ENCODE data around the gene ACTR5.

The ACTR5 gene

GRCh38 chr20:38748097-38748860 lies at the start of gene ACTR5:
Gene ACTR5, plus strand, starts transcription at chr20:38748460. Its CDS starts 19 bp downstream, at chr20:38748479.
- DNase-seq = peak; percentile 98

GRCh38 chr20:38698541-38698940 lies 49.7 kb upstream of the ACTR5 start:
- no peak for DNase-seq

GRCh38 chr20:38700141-38700540 lies 48.1 kb upstream of the ACTR5 start:
- no peak for DNase-seq

- no peak for DNase-seq
Observed at GRCh38 chr20:38700926-38701325, 47.3 kb upstream of the ACTR5 start.

- no peak for DNase-seq
Observed at GRCh38 chr20:38703526-38703925, 44.7 kb upstream of the ACTR5 start.

GRCh38 chr20:38704136-38704535 lies 44.1 kb upstream of the ACTR5 start:
- DNase-seq = no peak

GRCh38 chr20:38706509-38706908 lies 41.8 kb upstream of the ACTR5 start:
- DNase-seq = no peak

GRCh38 chr20:38714308-38714707 lies 34.0 kb upstream of the ACTR5 start:
- no peak for DNase-seq

- DNase-seq = no peak
Observed at GRCh38 chr20:38715646-38716045, 32.6 kb upstream of the ACTR5 start.

- DNase-seq = no peak
Observed at GRCh38 chr20:38722683-38723016, 25.6 kb upstream of the ACTR5 start.

GRCh38 chr20:38723017-38723847 lies 25.0 kb upstream of the ACTR5 start:
- DNase-seq = no peak

GRCh38 chr20:38723848-38724625 lies 24.2 kb upstream of the ACTR5 start, which contains the start of gene SLC32A1:
Gene SLC32A1, plus strand, starts transcription at chr20:38724486. Its CDS starts 239 bp downstream, at chr20:38724725.
- DNase-seq = no peak

- no peak for DNase-seq
Observed at GRCh38 chr20:38724626-38725147, 23.6 kb upstream of the ACTR5 start.

GRCh38 chr20:38725148-38725901 lies 22.9 kb upstream of the ACTR5 start:
- DNase-seq = no peak

- DNase-seq = peak; percentile 39
Observed at GRCh38 chr20:38725931-38726803, 22.1 kb upstream of the ACTR5 start.

- peak; percentile 51 for DNase-seq
Observed at GRCh38 chr20:38726804-38727606, 21.3 kb upstream of the ACTR5 start.

- no peak for DNase-seq
Observed at GRCh38 chr20:38727607-38728190, 20.6 kb upstream of the ACTR5 start.

GRCh38 chr20:38728191-38728781 lies 20.0 kb upstream of the ACTR5 start:
- no peak for DNase-seq

- no peak for DNase-seq
Observed at GRCh38 chr20:38728911-38729642, 19.2 kb upstream of the ACTR5 start.

Measured in activated CD4-positive, alpha-beta T cell treated with anti-CD3 and anti-CD28 coated beads, Interleukin-2, amount 50 U/mL, for 1 hour (primary cell).